HG02973 (cell line): Measurements from ENCODE around the gene STK39.
"Not testable (repeated sequence)": the region's sequence is repeated elsewhere in the genome, so short reads cannot be mapped to it uniquely, and the experiment has no call there.

Source experiments
- ATAC-seq: cut with Tn5 transposase; IDR thresholded peaks from one replicate; pipeline ENCODE4 v1.9.1; 2021; ENCODE audit warnings: moderate library complexity; ENCODE audit not compliant: unreplicated experiment

STK39 gene

GRCh38 chr2:168247341-168248261, at the start of gene STK39:
TSS of gene STK39 (minus strand) at chr2:168247595. CDS start at chr2:168247435, 160 bp downstream.
- peak; percentile 75 for ATAC-seq

GRCh38 chr2:168295051-168295450, 47.7 kb upstream of the STK39 start:
- no peak for ATAC-seq

- ATAC-seq: no peak
Measured at GRCh38 chr2:168294409-168294808, 47.0 kb upstream of the STK39 start.

- ATAC-seq: no peak
Measured at GRCh38 chr2:168293766-168294165, 46.4 kb upstream of the STK39 start.

- no peak for ATAC-seq
Measured at GRCh38 chr2:168290391-168290790, 43.0 kb upstream of the STK39 start.

GRCh38 chr2:168289880-168290279, 42.5 kb upstream of the STK39 start:
- ATAC-seq: no peak

- no peak for ATAC-seq
Measured at GRCh38 chr2:168286535-168286934, 39.1 kb upstream of the STK39 start.

GRCh38 chr2:168278424-168278888, 31.1 kb upstream of the STK39 start:
- no peak for ATAC-seq

GRCh38 chr2:168277276-168277675, 29.9 kb upstream of the STK39 start:
- ATAC-seq: no peak

- no peak for ATAC-seq
Measured at GRCh38 chr2:168272225-168272624, 24.8 kb upstream of the STK39 start.

GRCh38 chr2:168262926-168263325, 15.5 kb upstream of the STK39 start:
- ATAC-seq: not testable (repeated sequence)

- no peak for ATAC-seq
Measured at GRCh38 chr2:168256448-168256847, 9.1 kb upstream of the STK39 start.

- no peak for ATAC-seq
Measured at GRCh38 chr2:168255866-168256265, 8.5 kb upstream of the STK39 start.

- ATAC-seq: no peak
Measured at GRCh38 chr2:168255103-168255502, 7.7 kb upstream of the STK39 start.

GRCh38 chr2:168254158-168254935, 7.0 kb upstream of the STK39 start:
- no peak for ATAC-seq

GRCh38 chr2:168253379-168253778, 6.0 kb upstream of the STK39 start:
- ATAC-seq: no peak

- no peak for ATAC-seq
Measured at GRCh38 chr2:168252976-168253375, 5.6 kb upstream of the STK39 start.

- ATAC-seq: peak; percentile 63
Measured at GRCh38 chr2:168246483-168247340, 683 bp downstream of the STK39 start.

GRCh38 chr2:168246072-168246482, 1.3 kb downstream of the STK39 start:
- ATAC-seq: no peak

GRCh38 chr2:168245074-168245825, 2.1 kb downstream of the STK39 start:
- no peak for ATAC-seq
